ENCODE measurements around the gene MSI2.

DNA sequence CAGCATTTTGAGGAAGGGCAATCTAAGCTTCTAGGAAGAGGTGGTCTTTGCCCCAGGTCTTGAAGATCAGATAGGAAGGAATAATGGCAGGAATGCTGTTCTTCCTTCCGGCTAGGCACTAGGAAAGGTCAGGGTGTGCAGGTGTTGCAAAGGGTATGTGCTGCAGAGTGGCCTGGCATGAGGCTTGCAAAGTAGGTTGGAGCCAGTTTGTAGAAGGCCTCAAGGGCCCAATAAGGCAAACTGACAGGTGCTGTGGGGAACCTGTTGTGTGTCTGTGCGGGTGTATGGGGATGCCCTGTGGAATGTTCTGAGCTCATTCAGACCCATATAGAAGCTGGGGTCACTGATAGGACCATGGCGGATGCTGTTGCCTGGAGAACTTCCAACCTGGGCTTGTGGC, 12.7 kb downstream of the MSI2 start:
- TF ChIP-seq CTCF (IDR thresholded peaks at IDR 0.05) (no peak), POLR2AphosphoS5 (IDR thresholded peaks at IDR 0.05) (no peak), POLR2A (IDR thresholded peaks at IDR 0.05) (no peak)

All from suprapubic skin (tissue), 4 donors.